ENCODE measurements around the gene GPR132.
A peak's percentile ranks its signal among the peaks of the same experiment; 100 is the strongest.
"Not testable (repeated sequence)": the region's sequence is repeated elsewhere in the genome, so short reads cannot be mapped to it uniquely, and the experiment has no call there.

Gene GPR132

DNA sequence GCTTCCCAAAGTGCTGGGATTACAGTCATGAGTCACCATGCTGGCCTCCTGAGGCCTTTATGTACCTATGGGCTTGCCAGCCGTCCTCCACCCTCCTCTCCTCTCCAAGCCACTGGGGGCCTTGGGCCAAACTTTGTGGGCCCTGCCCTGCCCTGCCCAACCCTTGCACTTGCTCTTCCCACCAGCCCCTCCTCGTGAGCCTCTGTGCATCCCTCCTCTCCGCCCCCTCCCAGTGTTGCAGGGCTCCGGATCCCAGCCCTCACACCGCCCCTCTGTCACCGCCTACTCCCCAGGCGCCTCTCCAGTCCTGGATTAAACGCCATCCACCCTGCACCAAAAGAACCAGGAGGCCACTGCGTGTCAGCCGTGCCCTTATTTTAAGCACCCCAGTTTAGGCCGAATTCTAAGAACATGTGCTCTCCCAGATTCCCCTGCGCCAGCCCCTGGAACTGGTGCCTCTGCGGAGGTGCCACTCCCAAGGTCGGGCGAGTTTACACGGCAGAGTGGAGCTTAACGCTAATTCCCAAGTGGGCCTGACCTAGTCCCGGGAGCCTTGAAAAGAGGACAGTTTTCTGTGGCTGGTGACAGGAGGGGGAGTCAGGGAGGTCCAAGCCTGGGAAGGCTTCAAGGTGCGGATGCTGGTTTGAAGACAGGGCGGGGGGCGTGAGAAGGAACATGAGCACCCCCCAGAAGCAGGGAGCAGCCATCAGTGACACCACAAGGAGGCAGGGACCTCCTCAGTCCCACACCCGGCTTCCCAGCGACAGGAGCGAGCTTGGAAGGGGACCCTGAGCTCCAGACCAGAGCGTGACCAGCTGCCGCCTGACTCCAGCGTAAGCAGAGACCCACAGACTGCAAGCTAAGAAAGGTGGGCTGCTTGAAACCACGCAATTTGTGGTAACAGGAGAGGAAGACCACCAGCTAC lies 23.1 kb downstream of the GPR132 start:
- DNase-seq (ENCODE audit: low spot score) = peak; percentile 44

GRCh38 chr14:105039458-105040205 lies 25.6 kb downstream of the GPR132 start:
- peak; percentile 69 for DNase-seq (ENCODE audit: low spot score)

GRCh38 chr14:105035616-105036015 lies 29.6 kb downstream of the GPR132 start:
- not testable (repeated sequence) for DNase-seq (ENCODE audit: low spot score)

DNA sequence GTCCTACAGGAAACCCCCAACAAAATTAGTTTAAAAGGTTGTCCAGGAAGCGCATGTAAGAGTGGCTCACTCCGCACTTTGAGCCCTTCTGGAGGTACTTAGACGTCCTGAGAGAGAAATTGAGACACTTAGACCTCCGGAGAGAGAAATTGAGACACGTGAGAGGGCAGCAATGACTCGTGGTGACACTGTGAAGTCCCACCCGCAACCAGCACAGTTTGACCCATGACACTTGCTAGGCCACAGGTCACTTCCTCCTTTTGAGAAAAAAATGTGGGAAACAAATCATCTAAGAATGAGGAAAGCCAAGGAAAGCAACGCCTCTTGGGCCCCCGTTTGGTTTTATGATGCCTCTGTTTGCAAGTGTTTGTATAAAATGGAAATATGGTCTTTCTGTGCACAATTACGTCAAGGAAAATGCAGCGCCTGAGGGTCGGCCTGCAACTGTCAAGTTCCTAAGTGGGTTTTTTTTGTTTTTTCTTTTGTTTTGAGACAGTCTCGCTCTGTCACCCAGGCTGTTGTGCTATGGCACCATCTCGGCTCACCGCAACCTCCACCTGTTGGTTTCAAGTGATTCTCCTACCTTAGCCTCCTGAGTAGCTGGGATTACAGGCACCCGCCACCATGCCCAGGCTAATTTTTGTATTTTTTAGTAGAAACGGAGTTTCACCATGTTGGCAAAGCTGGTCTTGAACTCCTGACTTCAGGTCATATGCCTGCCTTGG lies 30.8 kb downstream of the GPR132 start:
- DNase-seq (ENCODE audit: low spot score) = peak; percentile 75

GRCh38 chr14:105033412-105033900 lies 31.8 kb downstream of the GPR132 start:
- not testable (repeated sequence) for DNase-seq (ENCODE audit: low spot score)

DNA sequence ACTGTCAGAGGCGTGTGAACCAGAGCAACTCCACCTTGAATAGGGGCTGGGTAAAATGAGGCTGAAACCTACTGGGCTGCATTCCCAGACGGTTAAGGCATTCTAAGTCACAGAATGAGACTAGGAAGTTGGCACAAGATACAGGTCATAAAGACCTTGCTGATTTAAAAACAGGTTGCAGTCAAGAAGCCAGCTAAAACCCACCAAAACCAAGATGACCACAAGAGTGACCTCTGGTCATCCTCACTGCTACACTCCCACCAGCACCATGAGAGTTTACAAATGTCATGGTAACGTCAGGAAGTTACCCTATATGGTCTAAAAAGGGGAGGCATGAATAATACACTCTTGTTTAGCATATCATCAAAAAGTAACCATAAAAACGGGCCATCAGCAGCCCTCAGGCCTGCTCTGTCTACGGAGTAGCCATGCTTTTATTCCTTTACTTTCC lies 32.8 kb downstream of the GPR132 start:
- DNase-seq (ENCODE audit: low spot score) = peak; percentile 99

- DNase-seq (ENCODE audit: low spot score) = no peak
These were observed 34.3 kb downstream of the GPR132 start for GRCh38 chr14:105030836-105031396.

GRCh38 chr14:105030194-105030593 lies 35.0 kb downstream of the GPR132 start:
- no peak for DNase-seq (ENCODE audit: low spot score)

- DNase-seq (ENCODE audit: low spot score) = no peak
These were observed 35.8 kb downstream of the GPR132 start for GRCh38 chr14:105029402-105029801.

- DNase-seq (ENCODE audit: low spot score) = no peak
These were observed 36.8 kb downstream of the GPR132 start for GRCh38 chr14:105028251-105028927.

GRCh38 chr14:105027718-105028117 lies 37.5 kb downstream of the GPR132 start:
- DNase-seq (ENCODE audit: low spot score) = not testable (repeated sequence)

GRCh38 chr14:105026802-105027563 lies 38.2 kb downstream of the GPR132 start:
- peak; percentile 80 for DNase-seq (ENCODE audit: low spot score)

DNA sequence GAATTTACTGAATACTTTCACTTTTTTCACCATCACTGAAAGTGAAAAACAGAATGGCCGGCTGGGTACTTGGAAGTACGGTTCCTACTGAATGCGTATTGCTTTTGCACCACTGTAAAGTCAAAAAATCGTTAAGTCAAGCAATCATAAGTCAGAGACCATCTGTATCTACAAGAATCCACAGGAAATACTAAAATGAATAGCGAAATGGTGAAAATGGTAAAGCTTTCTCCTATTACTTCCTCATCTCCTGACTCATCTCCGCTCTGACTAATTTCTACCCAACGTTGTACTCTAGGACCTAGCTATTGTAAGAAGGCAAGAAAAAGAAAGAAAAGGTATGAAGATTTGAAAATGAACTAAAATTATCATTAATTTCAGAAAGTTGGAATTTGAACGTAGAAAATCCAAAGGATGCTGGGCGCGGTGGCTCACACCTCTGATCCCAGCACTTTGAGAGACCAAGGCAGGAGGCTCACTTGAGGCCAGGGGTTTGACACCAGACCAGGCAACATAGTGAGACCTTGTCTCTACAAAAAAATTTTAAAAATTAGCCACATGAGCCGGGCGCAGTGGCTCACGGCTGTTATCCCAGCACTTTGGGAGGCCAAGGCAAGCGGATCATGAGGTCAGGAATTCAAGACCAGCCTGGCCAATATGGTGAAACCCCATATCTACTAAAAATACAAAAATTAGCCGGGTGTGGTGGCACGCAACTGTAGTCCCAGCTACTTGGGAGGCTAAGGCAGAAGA lies 39.0 kb downstream of the GPR132 start:
- peak; percentile 73 for DNase-seq (ENCODE audit: low spot score)

DNA sequence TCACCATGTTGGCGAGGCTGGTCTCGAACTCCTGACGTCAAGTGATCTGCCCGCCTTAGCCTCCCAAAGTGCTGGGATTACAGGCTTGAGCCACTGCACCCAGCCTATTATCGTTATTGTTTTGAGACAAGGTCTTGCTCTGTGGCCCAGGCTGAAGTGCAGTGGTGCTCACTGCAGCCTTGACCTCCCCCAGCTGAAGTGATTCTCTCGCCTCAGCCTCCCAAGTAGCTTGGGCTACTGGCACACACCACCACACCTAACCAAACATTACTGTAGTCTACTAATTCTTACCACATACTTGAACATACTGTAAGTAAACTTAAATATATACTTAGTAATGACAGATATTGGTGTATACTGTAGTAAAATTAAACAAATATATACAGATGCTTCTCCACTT lies 39.8 kb downstream of the GPR132 start:
- no peak for DNase-seq (ENCODE audit: low spot score)

DNA sequence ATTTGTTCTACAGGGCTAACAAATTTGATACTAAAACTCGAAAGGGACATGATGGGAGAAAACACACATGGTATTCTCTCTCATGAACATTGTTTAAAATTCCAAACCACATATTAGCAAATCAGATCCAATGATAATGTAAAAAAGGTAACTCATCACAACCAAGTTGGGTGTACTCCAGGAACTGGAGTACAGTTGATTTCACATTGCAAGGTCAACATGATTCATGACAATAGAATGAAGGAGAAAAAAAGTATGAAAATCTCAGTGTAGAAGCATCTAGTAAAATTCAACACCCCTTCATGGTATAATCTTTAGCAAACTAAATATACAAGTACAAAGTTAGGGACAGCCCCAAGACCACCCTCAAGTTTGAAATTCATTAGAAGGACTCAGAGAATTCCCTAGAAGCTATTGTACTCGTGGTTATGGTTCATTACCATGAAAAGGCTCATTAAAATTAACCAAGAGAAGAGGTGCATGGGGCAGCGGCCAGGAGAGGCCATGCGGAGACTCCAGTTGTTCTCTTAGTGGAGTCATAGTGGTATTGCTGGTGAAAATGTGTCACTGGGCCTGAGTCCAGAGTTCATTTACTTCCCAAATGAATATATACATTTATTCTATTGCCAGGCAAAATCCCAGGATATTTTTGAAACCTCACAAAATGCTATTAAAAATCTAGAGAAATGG lies 41.3 kb downstream of the GPR132 start:
- DNase-seq (ENCODE audit: low spot score) = peak; percentile 93

DNA sequence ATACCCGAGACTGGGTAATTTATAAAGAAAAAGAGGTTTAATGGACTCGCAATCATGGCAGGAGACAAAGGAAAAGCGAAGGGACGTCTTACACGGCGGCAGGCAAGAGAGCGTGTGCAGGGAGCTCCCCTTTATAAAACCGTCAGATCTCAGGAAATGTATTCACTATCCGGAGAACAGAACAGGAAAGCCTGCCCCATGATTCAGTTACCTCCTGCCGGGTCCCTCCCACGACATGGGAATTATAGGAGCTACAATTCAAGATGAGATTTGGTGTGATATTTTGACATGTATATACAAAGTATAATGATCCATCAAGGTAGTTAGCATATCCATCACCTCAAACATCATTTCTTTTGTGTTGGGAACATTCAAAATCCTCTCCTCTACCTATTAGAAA lies 42.1 kb downstream of the GPR132 start:
- DNase-seq (ENCODE audit: low spot score) = no peak

DNA sequence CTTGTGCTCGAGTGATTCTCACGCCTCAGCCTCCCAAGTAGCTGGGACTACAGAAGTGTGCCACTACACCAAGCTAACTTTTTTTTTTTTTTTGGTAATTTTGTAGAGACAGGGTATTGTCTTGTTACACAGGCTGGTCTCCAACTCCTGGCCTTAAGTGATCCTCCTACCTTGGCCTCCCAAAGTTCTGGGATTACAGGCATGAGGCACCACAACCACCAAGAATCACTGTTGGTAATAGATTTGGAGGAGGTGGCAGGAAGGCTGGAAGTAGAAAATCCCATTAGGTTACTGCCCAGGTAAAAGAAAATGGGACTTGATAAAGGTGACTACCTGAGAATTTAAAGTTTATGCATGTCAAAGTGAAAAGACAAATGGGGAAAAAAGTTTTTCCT lies 43.0 kb downstream of the GPR132 start:
- DNase-seq (ENCODE audit: low spot score) = peak; percentile 62

- DNase-seq (ENCODE audit: low spot score) = peak; percentile 79
These were observed 43.5 kb downstream of the GPR132 start for GRCh38 chr14:105021656-105022275.

Measured in kidney tubule cell (primary cell).